Activated CD4-positive, alpha-beta memory T cell treated with anti-CD3 and anti-CD28 coated beads for 36 hours (primary cell): Measurements from ENCODE around the gene TSPEAR. TPM values are rescaled to one million over a fixed set of nuclear protein-coding genes. Genes with fewer than 3 reads are reported as not detected.

ENCODE experiments used
- CTCF ChIA-PET: fragments of 350-600 bp; sonication (Branson Sonifier 250); formaldehyde crosslinking; loops from one replicate; lab custom pipeline; 2021; ENCODE audit warnings: antibody characterized with exemption, inconsistent platforms; lab: Charles Lee
- POLR2A ChIA-PET: fragments of 350-600 bp; sonication (Branson Sonifier 250); formaldehyde crosslinking; loops from one replicate; lab custom pipeline; 2021; ENCODE audit warnings: antibody characterized with exemption; lab: Charles Lee
- DNase-seq: peaks from one replicate; pipeline ENCODE4 v3.0.0-alpha.2; 2020
- H3K27ac Mint-ChIP-seq: one replicate; pipeline ENCODE4 v1.8.0; 2021; ENCODE audit warnings: mixed read lengths
- H3K27me3 Mint-ChIP-seq: one replicate; pipeline ENCODE4 v1.8.0; 2021; ENCODE audit warnings: mixed read lengths
- H3K36me3 Mint-ChIP-seq: one replicate; pipeline ENCODE4 v1.8.0; 2021; ENCODE audit warnings: mixed read lengths
- H3K4me1 Mint-ChIP-seq: one replicate; pipeline ENCODE4 v1.8.0; 2021; ENCODE audit warnings: low read depth, mixed read lengths
- H3K4me3 Mint-ChIP-seq: one replicate; pipeline ENCODE4 v1.8.0; 2021; ENCODE audit warnings: mild to moderate bottlenecking, mixed read lengths
- H3K9me3 Mint-ChIP-seq: one replicate; pipeline ENCODE4 v1.8.0; 2021; ENCODE audit warnings: mixed read lengths
- intact Hi-C: fragments of 100-400 bp; cut with micrococcal nuclease; formaldehyde crosslinking; loops from one replicate; pipeline ENCODE4 v1.15.1; 2023
- total RNA-seq, 2 experiments: library from RNA; stranded (reverse); gene quantifications; one replicate each; pipeline ENCODE4 v1.2.3, GENCODE V29; 2021

Gene TSPEAR
- total RNA-seq, 2 experiments from 2014 or later, result not detected

DNA sequence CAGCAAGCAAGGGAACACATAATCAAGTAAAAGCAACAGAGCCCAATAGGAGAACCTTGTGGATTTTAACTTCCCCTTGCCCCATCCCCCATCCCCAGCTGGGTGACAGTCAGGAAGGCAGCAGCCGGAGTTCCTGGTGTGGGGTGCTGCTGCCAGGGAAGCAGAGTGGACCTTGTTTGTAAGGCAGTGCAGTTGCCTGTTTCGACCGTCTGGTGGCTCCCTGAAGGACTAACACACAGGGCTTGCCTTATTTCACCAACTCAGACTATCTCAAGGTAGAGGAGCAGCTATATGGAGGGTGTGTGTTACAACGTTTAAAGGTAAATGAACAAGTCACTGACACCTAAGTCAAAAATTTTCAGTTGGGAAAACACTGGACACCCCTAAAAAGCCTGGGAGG is 92.9 kb downstream of the TSPEAR start:
- CTCF ChIA-PET, result interaction anchor here (1.0 to 1.6 kb wide), 2 partner anchors 38 to 175 kb away, joined by 3 to 9 read pairs; no protein-coding TSS in a partner anchor
- peaks cover 38% of the 10 kb centered on the region for H3K4me1 Mint-ChIP-seq

GRCh38 chr21:44617071-44617501 is 94.3 kb downstream of the TSPEAR start:
- H3K27ac Mint-ChIP-seq, result peak overlapping the region; percentile 33
- H3K9me3 Mint-ChIP-seq, result peaks cover 19% of the 10 kb centered on the region
- H3K27me3 Mint-ChIP-seq, result no peaks in the 10 kb centered on the region
- peaks cover 20% of the 10 kb centered on the region for H3K36me3 Mint-ChIP-seq
- ChIA-PET CTCF (interaction anchor here (0.7 to 1.0 kb wide), 2 partner anchors 106 to 126 kb away, joined by 3 read pairs; no protein-coding TSS in a partner anchor), POLR2A (no interaction called here)
- no peak overlapping the region for H3K4me3 Mint-ChIP-seq
- intact Hi-C loops, result no loop called here
- H3K4me1 Mint-ChIP-seq, result peaks cover 38% of the 10 kb centered on the region
- DNase-seq, result no peak

More for the DNA sequence above, 92.9 kb downstream of the TSPEAR start:
- Mint-ChIP-seq H3K27me3 (no peaks in the 10 kb centered on the region), H3K4me3 (peak overlapping the region; percentile 30), H3K27ac (peak overlapping the region; percentile 92), H3K9me3 (peaks cover 22% of the 10 kb centered on the region), H3K36me3 (peaks cover 22% of the 10 kb centered on the region)
- intact Hi-C loops, result no loop called here
- POLR2A ChIA-PET, result interaction anchor here (1.0 kb wide), 1 partner anchor 39 kb away, joined by 4 read pairs; the partner anchor contains the start of gene KRTAP12-3
- DNase-seq, result peak; percentile 29

DNA sequence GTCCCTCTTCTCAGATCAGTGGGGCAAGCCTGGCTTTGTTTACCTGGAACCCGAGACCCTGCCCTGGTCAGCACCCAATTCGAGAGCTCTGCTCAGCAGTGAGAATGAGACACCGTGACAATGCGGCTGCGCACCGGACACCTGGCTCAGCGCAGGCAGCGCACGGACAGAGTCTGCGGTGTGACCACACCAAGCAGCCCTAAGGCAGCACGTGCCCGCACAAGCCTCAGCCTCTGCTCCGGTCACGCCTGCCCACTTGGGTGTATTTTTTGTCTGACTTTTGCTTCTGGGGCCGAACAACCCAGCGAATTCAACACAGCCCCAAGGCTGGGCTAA is 94.8 kb downstream of the TSPEAR start:
- peaks cover 38% of the 10 kb centered on the region for H3K4me1 Mint-ChIP-seq
- peaks cover 21% of the 10 kb centered on the region for H3K9me3 Mint-ChIP-seq
- no peak for DNase-seq
- H3K27ac Mint-ChIP-seq, result no peak overlapping the region
- H3K27me3 Mint-ChIP-seq, result no peaks in the 10 kb centered on the region
- H3K36me3 Mint-ChIP-seq, result peaks cover 20% of the 10 kb centered on the region
- H3K4me3 Mint-ChIP-seq, result no peak overlapping the region
- intact Hi-C loops, result no loop called here
- CTCF ChIA-PET, result interaction anchor here (1.0 kb wide), 1 partner anchor 106 kb away, joined by 3 read pairs; no protein-coding TSS in a partner anchor
- POLR2A ChIA-PET, result no interaction called here

GRCh38 chr21:44615911-44616590 is 95.3 kb downstream of the TSPEAR start:
- intact Hi-C loops, result no loop called here

GRCh38 chr21:44615466-44615865 is 95.9 kb downstream of the TSPEAR start:
- no peak overlapping the region for H3K27ac Mint-ChIP-seq
- H3K27me3 Mint-ChIP-seq, result no peaks in the 10 kb centered on the region
- H3K4me1 Mint-ChIP-seq, result peaks cover 37% of the 10 kb centered on the region
- POLR2A ChIA-PET, result no interaction called here
- CTCF ChIA-PET, result no interaction called here
- H3K4me3 Mint-ChIP-seq, result no peak overlapping the region
- peaks cover 26% of the 10 kb centered on the region for H3K9me3 Mint-ChIP-seq
- intact Hi-C loops, result no loop called here
- no peak for DNase-seq
- peaks cover 16% of the 10 kb centered on the region for H3K36me3 Mint-ChIP-seq

More at GRCh38 chr21:44615911-44616590, 95.3 kb downstream of the TSPEAR start:
- H3K27ac Mint-ChIP-seq, result no peak overlapping the region
- H3K4me3 Mint-ChIP-seq, result no peak overlapping the region
- peaks cover 38% of the 10 kb centered on the region for H3K4me1 Mint-ChIP-seq
- H3K27me3 Mint-ChIP-seq, result no peaks in the 10 kb centered on the region
- ChIA-PET CTCF (interaction anchor here (1.0 kb wide), 1 partner anchor 105 kb away, joined by 3 read pairs; no protein-coding TSS in a partner anchor), POLR2A (no interaction called here)
- DNase-seq, result no peak
- peaks cover 26% of the 10 kb centered on the region for H3K9me3 Mint-ChIP-seq
- peaks cover 21% of the 10 kb centered on the region for H3K36me3 Mint-ChIP-seq

DNA sequence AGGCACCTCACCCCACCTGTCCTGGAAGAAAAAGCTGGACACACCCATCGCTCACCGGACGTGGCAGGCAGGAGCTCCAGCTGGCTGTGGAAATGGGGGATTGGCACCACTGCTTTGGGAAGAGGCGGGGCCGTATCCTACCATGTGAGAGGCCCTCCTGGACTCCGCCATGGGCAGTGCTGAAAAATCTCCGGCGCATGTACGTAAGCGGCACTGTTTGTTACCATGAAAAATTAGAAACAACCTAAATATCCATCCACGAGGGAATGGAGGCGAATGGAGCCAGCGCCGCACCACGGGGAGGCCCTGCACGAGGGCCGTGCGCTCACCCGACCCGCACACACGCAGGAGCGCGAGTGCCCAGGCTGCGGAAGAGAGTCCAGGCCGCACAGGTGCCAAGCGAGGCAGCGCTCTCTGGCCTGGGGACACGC is 96.4 kb downstream of the TSPEAR start:
- H3K4me1 Mint-ChIP-seq, result peaks cover 35% of the 10 kb centered on the region
- H3K27me3 Mint-ChIP-seq, result no peaks in the 10 kb centered on the region
- H3K36me3 Mint-ChIP-seq, result peaks cover 14% of the 10 kb centered on the region
- DNase-seq, result no peak
- ChIA-PET CTCF (no interaction called here), POLR2A (no interaction called here)
- peaks cover 28% of the 10 kb centered on the region for H3K9me3 Mint-ChIP-seq
- intact Hi-C loops, result no loop called here
- H3K27ac Mint-ChIP-seq, result no peak overlapping the region
- H3K4me3 Mint-ChIP-seq, result no peak overlapping the region

GRCh38 chr21:44614161-44614631 is 97.2 kb downstream of the TSPEAR start:
- Mint-ChIP-seq H3K4me3 (no peak overlapping the region), H3K4me1 (peaks cover 27% of the 10 kb centered on the region), H3K36me3 (peaks cover 8% of the 10 kb centered on the region), H3K27ac (no peak overlapping the region), H3K27me3 (no peaks in the 10 kb centered on the region), H3K9me3 (peaks cover 28% of the 10 kb centered on the region)
- no peak for DNase-seq
- intact Hi-C loops, result no loop called here
- ChIA-PET POLR2A (no interaction called here), CTCF (no interaction called here)

- Mint-ChIP-seq H3K4me3 (no peak overlapping the region), H3K4me1 (peaks cover 21% of the 10 kb centered on the region), H3K27ac (no peak overlapping the region), H3K36me3 (peaks cover 4% of the 10 kb centered on the region), H3K9me3 (peaks cover 27% of the 10 kb centered on the region), H3K27me3 (no peaks in the 10 kb centered on the region)
- POLR2A ChIA-PET, result no interaction called here
- CTCF ChIA-PET, result no interaction called here
- DNase-seq, result no peak
- intact Hi-C loops, result no loop called here
Observed at GRCh38 chr21:44613386-44614155, 97.8 kb downstream of the TSPEAR start.

- POLR2A ChIA-PET, result no interaction called here
- H3K36me3 Mint-ChIP-seq, result peaks cover 4% of the 10 kb centered on the region
- intact Hi-C loops, result no loop called here
- no peak overlapping the region for H3K27ac Mint-ChIP-seq
- no peaks in the 10 kb centered on the region for H3K27me3 Mint-ChIP-seq
- DNase-seq, result no peak
- no peak overlapping the region for H3K4me3 Mint-ChIP-seq
- CTCF ChIA-PET, result no interaction called here
- H3K4me1 Mint-ChIP-seq, result peaks cover 13% of the 10 kb centered on the region
- peaks cover 27% of the 10 kb centered on the region for H3K9me3 Mint-ChIP-seq
Observed at GRCh38 chr21:44612669-44613229, 98.6 kb downstream of the TSPEAR start.

- no peak within 1 kb of the TSS for H3K4me3 Mint-ChIP-seq
- peaks cover 7% of the 10 kb centered on the region for H3K4me1 Mint-ChIP-seq
- intact Hi-C loops, result no loop called here
- H3K27me3 Mint-ChIP-seq, result no peaks in the 10 kb centered on the region
- CTCF ChIA-PET, result no interaction called here
- H3K27ac Mint-ChIP-seq, result no peak within 1 kb of the TSS
- POLR2A ChIA-PET, result no interaction called here
- DNase-seq, result no peak
- H3K36me3 Mint-ChIP-seq, result peaks cover 4% of the 10 kb centered on the region
- H3K9me3 Mint-ChIP-seq, result peaks cover 27% of the 10 kb centered on the region
Observed at GRCh38 chr21:44612029-44612486, 99.3 kb downstream of the TSPEAR start, which contains the start of gene KRTAP10-8. TSS of gene KRTAP10-8 (plus strand) at chr21:44612079. CDS start at chr21:44612101, 22 bp downstream.

DNA sequence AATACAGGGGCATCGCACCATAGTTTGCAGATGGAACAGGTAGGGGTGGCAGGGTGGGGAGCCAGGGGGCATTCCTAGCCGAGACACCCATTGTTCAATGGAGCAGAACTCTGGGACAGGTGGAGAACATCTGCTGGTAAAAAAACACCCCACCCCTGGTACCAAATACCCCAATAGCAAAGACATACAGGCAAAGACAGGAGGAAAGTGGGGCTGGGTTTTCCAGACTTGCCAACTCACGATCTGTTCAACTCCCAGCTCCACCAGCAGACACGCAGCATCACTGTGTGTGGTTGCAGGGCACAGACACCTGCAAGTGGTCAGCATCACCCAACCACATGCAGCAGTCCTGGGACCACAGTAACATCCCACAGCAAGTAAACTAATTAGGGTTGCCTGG is 99.8 kb downstream of the TSPEAR start:
- Mint-ChIP-seq H3K9me3 (peaks cover 29% of the 10 kb centered on the region), H3K27me3 (no peaks in the 10 kb centered on the region), H3K36me3 (peaks cover 4% of the 10 kb centered on the region), H3K27ac (no peak overlapping the region), H3K4me3 (no peak overlapping the region), H3K4me1 (peaks cover 5% of the 10 kb centered on the region)
- no peak for DNase-seq
- intact Hi-C loops, result no loop called here
- POLR2A ChIA-PET, result no interaction called here
- CTCF ChIA-PET, result no interaction called here
